Neural cell (in vitro differentiated cells): ENCODE results near the gene ACOXL. TPM values are rescaled to one million over a fixed set of nuclear protein-coding genes. Genes with fewer than 3 reads are reported as not detected.

Source experiments
- H2AFZ ChIP-seq: fragments of 200-600, 300-800 bp; sonication (generic), shearing (Covaris generic); 2 replicates; pipeline ENCODE4 v1.6.0; 2014; ENCODE audit warnings: low read depth, mild to moderate bottlenecking, antibody characterized with exemption, low read length, moderate library complexity
- H3F3A ChIP-seq: fragments of 200-600 bp; shearing (Covaris generic); 2 replicates; pipeline ENCODE4 v1.6.1; 2016; ENCODE audit warnings: mild to moderate bottlenecking, moderate library complexity, mixed read lengths, antibody characterized with exemption, low read length; ENCODE audit not compliant: insufficient read depth, poor library complexity, severe bottlenecking
- H3K27ac ChIP-seq: fragments of 200-600, 300-800 bp; sonication (generic), shearing (Covaris generic); 2 replicates; pipeline ENCODE4 v1.5.1; 2014; ENCODE audit warnings: mild to moderate bottlenecking, low read length, moderate library complexity
- H3K27me3 ChIP-seq: fragments of 300-800, 200-600 bp; sonication (generic), shearing (Covaris generic); 2 replicates; pipeline ENCODE4 v1.6.0; 2014; ENCODE audit warnings: mild to moderate bottlenecking, low read depth, low read length, moderate library complexity; ENCODE audit not compliant: insufficient read depth
- H3K36me3 ChIP-seq: fragments of 300-800, 200-600 bp; sonication (generic), shearing (Covaris generic); 2 replicates; pipeline ENCODE4 v1.5.1; 2014; ENCODE audit warnings: mild to moderate bottlenecking, antibody characterized with exemption, low read length, moderate library complexity; ENCODE audit not compliant: insufficient read depth
- H3K4me2 ChIP-seq: fragments of 300-800, 200-600 bp; sonication (generic), shearing (Covaris generic); 2 replicates; pipeline ENCODE4 v1.6.0; 2014; ENCODE audit warnings: mild to moderate bottlenecking, low read length
- H3K4me3 ChIP-seq: fragments of 300-800, 200-600 bp; sonication (generic), shearing (Covaris generic); 2 replicates; pipeline ENCODE4 v1.5.1; 2014; ENCODE audit warnings: mild to moderate bottlenecking, low read length, moderate library complexity
- H3K79me2 ChIP-seq: fragments of 200-600 bp; shearing (Covaris generic); replicated peaks from 2 replicates; pipeline ENCODE4 v1.6.0; 2014; ENCODE audit warnings: mild to moderate bottlenecking, low read length, moderate library complexity; ENCODE audit not compliant: insufficient read depth
- H3K9ac ChIP-seq: fragments of 300-800, 200-600 bp; sonication (generic), shearing (Covaris generic); 2 replicates; pipeline ENCODE4 v1.6.1; 2016; ENCODE audit warnings: mild to moderate bottlenecking, low read length, mixed read lengths
- H3K9me2 ChIP-seq: fragments of 200-600 bp; shearing (Covaris generic); 2 replicates; pipeline ENCODE4 v1.6.1; 2016; ENCODE audit warnings: mild to moderate bottlenecking, low read length, mixed read lengths; ENCODE audit not compliant: insufficient read depth
- H3K9me3 ChIP-seq: fragments of 200-600, 300-800 bp; sonication (generic), shearing (Covaris generic); 2 replicates; pipeline ENCODE4 v1.6.1; 2016; ENCODE audit warnings: mild to moderate bottlenecking, mixed run types, low read length, moderate library complexity, mixed read lengths
- H4K20me1 ChIP-seq: fragments of 200-600 bp; shearing (Covaris generic); 2 replicates; pipeline ENCODE4 v1.6.1; 2016; ENCODE audit warnings: mild to moderate bottlenecking, mixed run types; ENCODE audit not compliant: insufficient read depth
- EP300 ChIP-seq: fragments of 450-650 bp; conservative IDR thresholded peaks from 2 replicates; pipeline ENCODE4 v1.6.1; 2014; ENCODE audit warnings: antibody characterized with exemption, mild to moderate bottlenecking, moderate library complexity; ENCODE audit not compliant: poor library complexity, severe bottlenecking
- EZH2 ChIP-seq: fragments of 200-600, 300-800 bp; shearing (Covaris generic), sonication (generic); IDR thresholded peaks from 2 replicates; pipeline ENCODE4 v1.6.1; 2014; ENCODE audit warnings: antibody characterized with exemption, low read length, borderline replicate concordance, mild to moderate bottlenecking; ENCODE audit not compliant: insufficient read depth, poor library complexity, severe bottlenecking
- MXI1 ChIP-seq: fragments of 450-650 bp; conservative IDR thresholded peaks from 2 replicates; pipeline ENCODE4 v1.6.1; 2014; ENCODE audit warnings: antibody characterized with exemption, mild to moderate bottlenecking; ENCODE audit not compliant: poor library complexity, severe bottlenecking
- POLR2AphosphoS5 ChIP-seq: IDR thresholded peaks from 2 replicates; pipeline ENCODE4 v1.6.1; 2012
- RAD21 ChIP-seq: fragments of 450-650 bp; conservative IDR thresholded peaks from 2 replicates; pipeline ENCODE4 v1.6.1; 2014; ENCODE audit warnings: antibody characterized with exemption, mild to moderate bottlenecking, moderate library complexity
- SMC3 ChIP-seq: fragments of 450-650 bp; conservative IDR thresholded peaks from 2 replicates; pipeline ENCODE4 v1.6.1; 2014; ENCODE audit warnings: antibody characterized with exemption, mild to moderate bottlenecking, moderate library complexity; ENCODE audit not compliant: poor library complexity
- TAF1 ChIP-seq: IDR thresholded peaks from 2 replicates; pipeline ENCODE4 v1.6.1; 2012; ENCODE audit warnings: low read depth
- polyA plus RNA-seq: library from polyadenylated mRNA; depleted of rRNA; stranded (reverse); fragments of >200 nt; gene quantifications from 2 replicates; pipeline ENCODE4 v1.2.3, GENCODE V29; 2014
- TF ChIP-seq, protein P1 (sequence below): IDR thresholded peaks from 2 replicates; pipeline ENCODE4 v1.6.1; 2012; ENCODE audit warnings: borderline replicate concordance
- TF ChIP-seq, protein P2 (sequence below): fragments of 450-650 bp; IDR thresholded peaks from 2 replicates; pipeline ENCODE4 v1.5.1; 2014; ENCODE audit warnings: antibody characterized with exemption, mild to moderate bottlenecking, moderate library complexity; ENCODE audit not compliant: poor library complexity, severe bottlenecking

The ACOXL gene
- polyA plus RNA-seq, 1 donor from 2014 or later = not detected

DNA sequence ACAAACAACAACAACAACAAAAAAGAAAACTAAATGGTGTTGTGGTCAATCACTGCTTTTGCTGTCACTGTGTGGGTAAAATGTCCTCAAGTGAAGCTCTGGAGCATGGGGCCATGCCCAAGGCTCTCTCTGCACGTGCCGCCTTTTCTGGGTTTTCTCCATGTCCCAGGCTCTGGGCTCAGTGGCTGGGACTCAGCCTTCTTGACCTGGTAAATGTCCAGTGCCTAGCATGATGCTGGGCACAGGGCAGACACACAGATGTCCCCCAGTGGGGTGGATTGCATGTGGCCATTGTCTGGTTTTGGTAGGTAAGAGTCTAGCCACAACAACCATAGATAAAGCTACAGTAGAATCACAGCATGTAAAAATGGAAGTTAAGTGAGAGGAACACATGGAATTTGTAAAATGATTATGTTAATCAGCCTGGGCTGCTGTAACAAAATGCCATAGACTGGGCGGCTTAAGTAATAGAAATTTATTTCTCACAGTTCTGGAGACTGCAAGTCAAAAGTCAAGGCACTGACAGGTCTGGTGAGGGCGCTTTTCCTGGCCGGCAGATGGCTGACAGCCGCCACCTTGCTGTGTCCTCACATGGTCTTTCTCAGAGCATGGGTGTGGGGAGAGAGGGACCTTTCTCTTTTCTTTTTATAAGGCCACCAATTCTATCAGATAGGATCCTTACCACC lies 174.4 kb downstream of the ACOXL start:
- Histone ChIP-seq H3K27ac (no peak overlapping the region), H3F3A (no peaks in the 10 kb centered on the region), H4K20me1 (no peaks in the 10 kb centered on the region), H3K4me3 (no peak overlapping the region), H2AFZ (no peak overlapping the region), H3K4me2 (no peak overlapping the region), H3K9me2 (no peaks in the 10 kb centered on the region), H3K27me3 (no peaks in the 10 kb centered on the region), H3K9me3 (no peaks in the 10 kb centered on the region), H3K79me2 (no peaks in the 10 kb centered on the region), H3K36me3 (no peaks in the 10 kb centered on the region), H3K9ac (no peak overlapping the region)
- TF ChIP-seq MXI1 (no peak), SMC3 (no peak), TAF1 (no peak), EP300 (no peak), EZH2 (no peak), RAD21 (no peak), POLR2AphosphoS5 (no peak)
- TF ChIP-seq, protein P1, sequence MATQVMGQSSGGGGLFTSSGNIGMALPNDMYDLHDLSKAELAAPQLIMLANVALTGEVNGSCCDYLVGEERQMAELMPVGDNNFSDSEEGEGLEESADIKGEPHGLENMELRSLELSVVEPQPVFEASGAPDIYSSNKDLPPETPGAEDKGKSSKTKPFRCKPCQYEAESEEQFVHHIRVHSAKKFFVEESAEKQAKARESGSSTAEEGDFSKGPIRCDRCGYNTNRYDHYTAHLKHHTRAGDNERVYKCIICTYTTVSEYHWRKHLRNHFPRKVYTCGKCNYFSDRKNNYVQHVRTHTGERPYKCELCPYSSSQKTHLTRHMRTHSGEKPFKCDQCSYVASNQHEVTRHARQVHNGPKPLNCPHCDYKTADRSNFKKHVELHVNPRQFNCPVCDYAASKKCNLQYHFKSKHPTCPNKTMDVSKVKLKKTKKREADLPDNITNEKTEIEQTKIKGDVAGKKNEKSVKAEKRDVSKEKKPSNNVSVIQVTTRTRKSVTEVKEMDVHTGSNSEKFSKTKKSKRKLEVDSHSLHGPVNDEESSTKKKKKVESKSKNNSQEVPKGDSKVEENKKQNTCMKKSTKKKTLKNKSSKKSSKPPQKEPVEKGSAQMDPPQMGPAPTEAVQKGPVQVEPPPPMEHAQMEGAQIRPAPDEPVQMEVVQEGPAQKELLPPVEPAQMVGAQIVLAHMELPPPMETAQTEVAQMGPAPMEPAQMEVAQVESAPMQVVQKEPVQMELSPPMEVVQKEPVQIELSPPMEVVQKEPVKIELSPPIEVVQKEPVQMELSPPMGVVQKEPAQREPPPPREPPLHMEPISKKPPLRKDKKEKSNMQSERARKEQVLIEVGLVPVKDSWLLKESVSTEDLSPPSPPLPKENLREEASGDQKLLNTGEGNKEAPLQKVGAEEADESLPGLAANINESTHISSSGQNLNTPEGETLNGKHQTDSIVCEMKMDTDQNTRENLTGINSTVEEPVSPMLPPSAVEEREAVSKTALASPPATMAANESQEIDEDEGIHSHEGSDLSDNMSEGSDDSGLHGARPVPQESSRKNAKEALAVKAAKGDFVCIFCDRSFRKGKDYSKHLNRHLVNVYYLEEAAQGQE = no peak
- TF ChIP-seq, protein P2, sequence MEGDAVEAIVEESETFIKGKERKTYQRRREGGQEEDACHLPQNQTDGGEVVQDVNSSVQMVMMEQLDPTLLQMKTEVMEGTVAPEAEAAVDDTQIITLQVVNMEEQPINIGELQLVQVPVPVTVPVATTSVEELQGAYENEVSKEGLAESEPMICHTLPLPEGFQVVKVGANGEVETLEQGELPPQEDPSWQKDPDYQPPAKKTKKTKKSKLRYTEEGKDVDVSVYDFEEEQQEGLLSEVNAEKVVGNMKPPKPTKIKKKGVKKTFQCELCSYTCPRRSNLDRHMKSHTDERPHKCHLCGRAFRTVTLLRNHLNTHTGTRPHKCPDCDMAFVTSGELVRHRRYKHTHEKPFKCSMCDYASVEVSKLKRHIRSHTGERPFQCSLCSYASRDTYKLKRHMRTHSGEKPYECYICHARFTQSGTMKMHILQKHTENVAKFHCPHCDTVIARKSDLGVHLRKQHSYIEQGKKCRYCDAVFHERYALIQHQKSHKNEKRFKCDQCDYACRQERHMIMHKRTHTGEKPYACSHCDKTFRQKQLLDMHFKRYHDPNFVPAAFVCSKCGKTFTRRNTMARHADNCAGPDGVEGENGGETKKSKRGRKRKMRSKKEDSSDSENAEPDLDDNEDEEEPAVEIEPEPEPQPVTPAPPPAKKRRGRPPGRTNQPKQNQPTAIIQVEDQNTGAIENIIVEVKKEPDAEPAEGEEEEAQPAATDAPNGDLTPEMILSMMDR = no peak

DNA sequence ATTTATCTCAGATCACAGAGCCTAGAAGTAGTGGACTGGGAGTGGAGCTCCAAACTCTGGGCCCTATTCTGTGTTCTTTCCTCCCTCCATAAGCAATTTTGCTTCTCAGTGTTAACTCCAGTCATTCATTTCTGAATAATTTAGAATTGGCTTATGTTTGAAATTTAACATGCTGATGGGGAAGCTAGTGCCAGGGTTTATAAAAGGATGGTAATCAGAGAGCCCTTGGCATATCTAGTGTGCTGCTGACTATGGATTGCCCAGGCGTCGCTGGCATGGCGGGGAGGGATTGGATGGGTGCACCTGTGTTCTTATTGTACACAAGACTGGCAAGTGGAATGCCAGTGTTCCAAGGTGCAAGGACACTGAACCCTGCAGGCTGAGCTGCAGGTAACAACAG lies 177.1 kb downstream of the ACOXL start:
- Histone ChIP-seq H3K4me2 (no peak overlapping the region), H3K9me3 (no peaks in the 10 kb centered on the region), H3K79me2 (no peaks in the 10 kb centered on the region), H4K20me1 (no peaks in the 10 kb centered on the region), H3K27ac (no peak overlapping the region), H3K4me3 (no peak overlapping the region), H3F3A (no peaks in the 10 kb centered on the region), H3K9ac (no peak overlapping the region), H2AFZ (no peak overlapping the region), H3K36me3 (no peaks in the 10 kb centered on the region), H3K27me3 (no peaks in the 10 kb centered on the region), H3K9me2 (no peaks in the 10 kb centered on the region)
- TF ChIP-seq SMC3 = no peak
- TF ChIP-seq, protein P1 = no peak
- TF ChIP-seq EZH2 = no peak
- TF ChIP-seq TAF1 = no peak
- TF ChIP-seq EP300 = no peak
- no peak for TF ChIP-seq RAD21
- no peak for TF ChIP-seq POLR2AphosphoS5
- TF ChIP-seq, protein P2 = no peak
- TF ChIP-seq MXI1 = no peak
